HG03064 (cell line): ENCODE measurements around the gene CFAP91.

Experiments
- ATAC-seq: cut with Tn5 transposase; IDR thresholded peaks from one replicate; pipeline ENCODE4 v1.9.1; 2021; ENCODE audit warnings: low read depth; ENCODE audit not compliant: unreplicated experiment

Gene CFAP91

GRCh38 chr3:119733812-119734211, 31.0 kb downstream of the CFAP91 start:
- no peak for ATAC-seq

- no peak for ATAC-seq
Measured at GRCh38 chr3:119738741-119739140, 35.9 kb downstream of the CFAP91 start.

- ATAC-seq: no peak
Measured at GRCh38 chr3:119741657-119742590, 39.1 kb downstream of the CFAP91 start.

GRCh38 chr3:119743921-119744320, 41.1 kb downstream of the CFAP91 start:
- no peak for ATAC-seq

GRCh38 chr3:119745942-119746341, 43.1 kb downstream of the CFAP91 start:
- ATAC-seq: no peak

- ATAC-seq: no peak
Measured at GRCh38 chr3:119746423-119746822, 43.6 kb downstream of the CFAP91 start.

DNA sequence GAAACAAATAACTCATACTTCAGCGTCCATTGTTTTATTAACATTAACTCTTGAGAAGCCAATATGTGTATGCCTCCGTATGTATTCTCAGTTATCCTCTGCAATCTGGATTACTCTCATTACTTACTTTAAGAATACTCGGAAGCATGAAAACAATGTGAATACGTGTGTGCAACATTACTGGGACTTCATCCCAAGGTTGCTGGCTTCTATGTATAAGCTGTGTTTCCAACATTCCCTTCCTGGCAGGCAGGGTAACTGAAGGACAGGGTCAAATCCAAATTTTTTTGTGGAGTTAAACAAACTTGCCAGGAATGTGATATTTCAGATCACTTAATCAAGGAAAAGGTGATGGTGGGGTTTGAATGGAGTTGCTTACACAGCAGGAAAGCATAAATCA, 44.5 kb downstream of the CFAP91 start:
- no peak for ATAC-seq

DNA sequence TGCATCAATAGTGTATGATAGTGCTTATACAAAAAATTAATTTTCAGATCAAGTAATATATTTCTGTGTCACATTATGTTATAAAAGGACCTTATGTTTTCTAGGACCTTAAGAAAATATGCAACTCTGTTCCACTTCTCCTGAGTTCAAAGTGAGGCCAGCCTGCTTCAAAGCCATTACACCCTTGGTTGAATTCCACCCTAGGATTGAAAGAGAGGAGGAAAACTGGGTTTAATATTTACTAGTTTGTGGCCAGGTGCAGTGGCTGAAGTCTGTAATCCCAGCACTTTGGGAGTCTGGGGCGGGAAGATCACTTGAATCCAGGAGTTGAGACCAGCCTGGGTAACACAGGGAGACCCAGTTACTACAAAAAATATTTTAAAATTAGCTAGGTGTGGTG, 46.2 kb downstream of the CFAP91 start:
- ATAC-seq: no peak

GRCh38 chr3:119751423-119751822, 48.6 kb downstream of the CFAP91 start:
- no peak for ATAC-seq
